A549 (cell line): ENCODE measurements around the gene NELFA. TPM values are rescaled to one million over a fixed set of nuclear protein-coding genes. Genes with fewer than 3 reads are reported as not detected.

Source experiments
- ATAC-seq, 2 experiments: fragments of 200-7000 bp in 1 of 2; fragments of >200 bp in 1 of 2; cut with Nextera tagmentation in 1 of 2; cut with Tn5 transposase in 1 of 2; 3 replicates each; pipeline versions ENCODE4 v1.8.0 to v1.9.1; 2018 to 2020; ENCODE audit warnings: mild to moderate bottlenecking in 1 of 2, moderate library complexity in 1 of 2
- CTCF ChIA-PET: fragments of 300-600 bp; sonication (Branson Sonifier 250); formaldehyde crosslinking; extraction: SDS; loops from one replicate; lab custom pipeline; 2021; ENCODE audit warnings: antibody characterized with exemption, inconsistent platforms; lab: Yijun Ruan, JAX
- POLR2A ChIA-PET: fragments of 350-600 bp; formaldehyde crosslinking; extraction: SDS; loops from one replicate; lab custom pipeline; 2021; ENCODE audit warnings: antibody characterized with exemption, inconsistent platforms; lab: Yijun Ruan, JAX
- DNase-seq, 2 experiments: peaks; one replicate each; pipeline versions ENCODE4 v3.0.0 to v3.0.0-alpha.2; 2011 to 2016; ENCODE audit warnings: low read depth in 1 of 2, low spot score in 1 of 2
- FAIRE-seq: peaks from 2 replicates; lab custom pipeline; 2011; peaks lifted over from hg19 to GRCh38; lab: Jason Lieb, UNC
- H3K27ac ChIP-seq, 2 experiments: fragments of >200 bp; sonication (Bioruptor Twin); formaldehyde crosslinking; 3 replicates each; pipeline ENCODE4 v1.5.1; 2016 to 2017
- H3K4me1 ChIP-seq: fragments of >200 bp; sonication (Bioruptor Twin); formaldehyde crosslinking; 3 replicates; pipeline ENCODE4 v1.6.1; 2016
- H3K4me2 ChIP-seq: fragments of >200 bp; sonication (Bioruptor Twin); formaldehyde crosslinking; 3 replicates; pipeline ENCODE4 v1.6.1; 2016
- H3K4me3 ChIP-seq: fragments of >200 bp; sonication (Bioruptor Twin); formaldehyde crosslinking; 3 replicates; pipeline ENCODE4 v1.5.1; 2016
- H3K9me3 ChIP-seq: fragments of >200 bp; sonication (Bioruptor Twin); formaldehyde crosslinking; 3 replicates; pipeline ENCODE4 v1.6.1; 2016
- CBX8 ChIP-seq: fragments of 200-600 bp; sonication (generic); IDR thresholded peaks from 2 replicates; pipeline ENCODE4 v1.6.1; 2016
- CEBPB ChIP-seq, 2 experiments: fragments of >200 bp in 1 of 2; sonication (Bioruptor Twin) in 1 of 2; formaldehyde crosslinking in 1 of 2; IDR thresholded peaks; 2 replicates each; pipeline ENCODE4 v1.6.1; 2012 to 2016
- EP300 ChIP-seq, 2 experiments: fragments of >200 bp; sonication (Bioruptor Twin); formaldehyde crosslinking; IDR thresholded peaks; 2 replicates in 1 of 2; 3 replicates in 1 of 2; pipeline ENCODE4 v1.6.1; 2016 to 2017
- FOSB ChIP-seq: fragments of 250-450 bp; sonication (Bioruptor Pico); IDR thresholded peaks from 2 replicates; pipeline ENCODE4 v1.5.0; 2020; ENCODE audit warnings: mild to moderate bottlenecking, moderate library complexity
- FOXS1 ChIP-seq: fragments of 250-450 bp; sonication (Bioruptor Pico); IDR thresholded peaks from 2 replicates; pipeline ENCODE4 v1.5.0; 2020; ENCODE audit warnings: mild to moderate bottlenecking, moderate library complexity
- GATA3 ChIP-seq: IDR thresholded peaks from 2 replicates; pipeline ENCODE4 v1.6.1; 2012; ENCODE audit warnings: borderline replicate concordance
- HEYL ChIP-seq: fragments of 250-450 bp; sonication (Bioruptor Pico); IDR thresholded peaks from 2 replicates; pipeline ENCODE4 v1.8.0; 2021; ENCODE audit warnings: mild to moderate bottlenecking, moderate library complexity
- JUNB ChIP-seq: fragments of >200 bp; sonication (Bioruptor Twin); formaldehyde crosslinking; IDR thresholded peaks from 2 replicates; pipeline ENCODE4 v1.6.1; 2016
- KDM1A ChIP-seq: fragments of 200-600 bp; sonication (generic); IDR thresholded peaks from 2 replicates; pipeline ENCODE4 v1.6.1; 2016; ENCODE audit warnings: low read depth, mild to moderate bottlenecking
- MAFK ChIP-seq: fragments of 450-650 bp; IDR thresholded peaks from 2 replicates; pipeline ENCODE4 v1.6.1; 2014; ENCODE audit not compliant: partially characterized antibody
- MYC ChIP-seq: IDR thresholded peaks from 2 replicates; pipeline ENCODE4 v1.6.1; 2012; ENCODE audit warnings: mild to moderate bottlenecking, inconsistent platforms, low read length, improper control_type of control experiment, borderline replicate concordance
- NPAS2 ChIP-seq: fragments of 250-450 bp; sonication (Bioruptor Pico); IDR thresholded peaks from 2 replicates; pipeline ENCODE4 v1.8.0; 2022; ENCODE audit warnings: mild to moderate bottlenecking, moderate library complexity, borderline replicate concordance
- POLR2AphosphoS2 ChIP-seq: conservative IDR thresholded peaks from 2 replicates; pipeline ENCODE4 v1.6.1; 2012; ENCODE audit warnings: low read length, improper control_type of control experiment, inconsistent platforms
- RAD21 ChIP-seq, 2 experiments: fragments of >200 bp in 1 of 2; sonication (Bioruptor Twin) in 1 of 2; formaldehyde crosslinking in 1 of 2; IDR thresholded peaks in 1 of 2; conservative IDR thresholded peaks in 1 of 2; 2 replicates in 1 of 2; 3 replicates in 1 of 2; pipeline ENCODE4 v1.6.1; 2012 to 2018; ENCODE audit warnings: inconsistent platforms in 1 of 2
- RARB ChIP-seq: fragments of 250-450 bp; sonication (Bioruptor Pico); IDR thresholded peaks from 2 replicates; pipeline ENCODE4 v1.8.0; 2021; ENCODE audit warnings: mild to moderate bottlenecking, moderate library complexity
- RCOR1 ChIP-seq: fragments of 150-350 bp; IDR thresholded peaks from 2 replicates; pipeline ENCODE4 v1.6.1; 2014; ENCODE audit warnings: antibody characterized with exemption, low read length, low read depth
- TFCP2L1 ChIP-seq: fragments of 250-450 bp; sonication (Bioruptor Pico); IDR thresholded peaks from 2 replicates; pipeline ENCODE4 v1.5.0; 2021; ENCODE audit warnings: mild to moderate bottlenecking
- ZC3H11A ChIP-seq: fragments of 450-650 bp; IDR thresholded peaks from 2 replicates; pipeline ENCODE4 v1.6.1; 2014; ENCODE audit warnings: antibody characterized with exemption, mild to moderate bottlenecking
- ZFP36 ChIP-seq: fragments of 450-650 bp; IDR thresholded peaks from 2 replicates; pipeline ENCODE4 v1.6.1; 2014; ENCODE audit warnings: borderline replicate concordance; ENCODE audit not compliant: partially characterized antibody
- whole genome bisulfite sequencing: methylation state at CpG from one replicate; pipeline ENCODE4 v1.1.6; 2017; ENCODE audit errors: missing lambda C conversion rate; 5-methylcytosine and 5-hydroxymethylcytosine counted together
- polyA plus RNA-seq, 4 experiments: library from polyadenylated mRNA; depleted of rRNA in 3 of 4; stranded (reverse); fragments of >200 nt; fragmentation: RNase III in 1 of 4; extraction: RNeasy Plus Mini Kit Qiagen cat#74134 plus additional on column Dnase treatment in 1 of 4; gene quantifications; 2 replicates in 3 of 4; 3 replicates in 1 of 4; pipeline ENCODE4 v1.2.3, GENCODE V29; 2011 to 2017
- TF ChIP-seq, protein P1 (sequence below): fragments of 200-600 bp; sonication (generic); IDR thresholded peaks from 2 replicates; pipeline ENCODE4 v1.6.1; 2016; ENCODE audit warnings: antibody characterized with exemption, mild to moderate bottlenecking, moderate library complexity
- TF ChIP-seq, protein P2 (sequence below): fragments of 150-350 bp; IDR thresholded peaks from 2 replicates; pipeline ENCODE4 v1.6.1; 2014; ENCODE audit warnings: low read depth, mild to moderate bottlenecking, low read length
- TF ChIP-seq, protein P3 (sequence below): fragments of 250-450 bp; sonication (Bioruptor Pico); IDR thresholded peaks from 2 replicates; pipeline ENCODE4 v1.5.0; 2021; ENCODE audit warnings: mild to moderate bottlenecking, moderate library complexity, borderline replicate concordance
- TF ChIP-seq, protein P4 (sequence below): fragments of >200 bp; sonication (Bioruptor Twin); formaldehyde crosslinking; IDR thresholded peaks from 3 replicates; pipeline ENCODE4 v1.5.1; 2016
- TF ChIP-seq, protein P5 (sequence below): IDR thresholded peaks from 2 replicates; pipeline ENCODE4 v1.6.1; 2012; ENCODE audit warnings: low read depth, borderline replicate concordance

The NELFA gene
- polyA plus RNA-seq, 2 of the 4 experiments (the other 2 are of a cell fraction), result 11.1 to 18.3 TPM

DNA sequence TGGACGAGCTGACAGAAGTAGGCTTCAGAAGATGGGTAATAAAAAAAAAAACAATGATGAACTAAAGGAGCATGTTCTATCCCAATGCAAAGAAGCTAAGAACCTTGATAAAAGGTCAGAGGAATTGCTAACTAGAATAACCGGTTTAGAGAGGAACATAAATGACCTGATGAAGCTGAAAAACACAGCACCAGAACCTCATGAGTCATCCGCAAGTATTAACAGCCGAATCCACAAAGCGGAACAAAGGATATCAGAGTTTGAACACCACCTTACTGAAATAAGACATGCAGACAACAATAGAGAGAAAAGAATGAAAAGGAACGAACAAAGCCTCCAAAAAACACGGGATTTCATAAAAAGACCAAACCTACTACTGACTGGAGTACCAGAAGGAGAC lies 10.5 kb downstream of the NELFA start:
- H3K9me3 ChIP-seq, result peaks cover 8% of the 10 kb centered on the region; the same call in 2 of the 3 replicates
- TF ChIP-seq ZC3H11A (no peak), RARB (CRISPR knock-in tag) (no peak), KDM1A (no peak), EP300 (IDR thresholded peaks at IDR 0.05) (no peak), JUNB (no peak), ZFP36 (no peak), NPAS2 (CRISPR knock-in tag) (no peak), MAFK (no peak), RCOR1 (no peak), HEYL (CRISPR knock-in tag) (no peak)
- TF ChIP-seq, protein P1, sequence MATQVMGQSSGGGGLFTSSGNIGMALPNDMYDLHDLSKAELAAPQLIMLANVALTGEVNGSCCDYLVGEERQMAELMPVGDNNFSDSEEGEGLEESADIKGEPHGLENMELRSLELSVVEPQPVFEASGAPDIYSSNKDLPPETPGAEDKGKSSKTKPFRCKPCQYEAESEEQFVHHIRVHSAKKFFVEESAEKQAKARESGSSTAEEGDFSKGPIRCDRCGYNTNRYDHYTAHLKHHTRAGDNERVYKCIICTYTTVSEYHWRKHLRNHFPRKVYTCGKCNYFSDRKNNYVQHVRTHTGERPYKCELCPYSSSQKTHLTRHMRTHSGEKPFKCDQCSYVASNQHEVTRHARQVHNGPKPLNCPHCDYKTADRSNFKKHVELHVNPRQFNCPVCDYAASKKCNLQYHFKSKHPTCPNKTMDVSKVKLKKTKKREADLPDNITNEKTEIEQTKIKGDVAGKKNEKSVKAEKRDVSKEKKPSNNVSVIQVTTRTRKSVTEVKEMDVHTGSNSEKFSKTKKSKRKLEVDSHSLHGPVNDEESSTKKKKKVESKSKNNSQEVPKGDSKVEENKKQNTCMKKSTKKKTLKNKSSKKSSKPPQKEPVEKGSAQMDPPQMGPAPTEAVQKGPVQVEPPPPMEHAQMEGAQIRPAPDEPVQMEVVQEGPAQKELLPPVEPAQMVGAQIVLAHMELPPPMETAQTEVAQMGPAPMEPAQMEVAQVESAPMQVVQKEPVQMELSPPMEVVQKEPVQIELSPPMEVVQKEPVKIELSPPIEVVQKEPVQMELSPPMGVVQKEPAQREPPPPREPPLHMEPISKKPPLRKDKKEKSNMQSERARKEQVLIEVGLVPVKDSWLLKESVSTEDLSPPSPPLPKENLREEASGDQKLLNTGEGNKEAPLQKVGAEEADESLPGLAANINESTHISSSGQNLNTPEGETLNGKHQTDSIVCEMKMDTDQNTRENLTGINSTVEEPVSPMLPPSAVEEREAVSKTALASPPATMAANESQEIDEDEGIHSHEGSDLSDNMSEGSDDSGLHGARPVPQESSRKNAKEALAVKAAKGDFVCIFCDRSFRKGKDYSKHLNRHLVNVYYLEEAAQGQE, result no peak
- TF ChIP-seq, protein P2, sequence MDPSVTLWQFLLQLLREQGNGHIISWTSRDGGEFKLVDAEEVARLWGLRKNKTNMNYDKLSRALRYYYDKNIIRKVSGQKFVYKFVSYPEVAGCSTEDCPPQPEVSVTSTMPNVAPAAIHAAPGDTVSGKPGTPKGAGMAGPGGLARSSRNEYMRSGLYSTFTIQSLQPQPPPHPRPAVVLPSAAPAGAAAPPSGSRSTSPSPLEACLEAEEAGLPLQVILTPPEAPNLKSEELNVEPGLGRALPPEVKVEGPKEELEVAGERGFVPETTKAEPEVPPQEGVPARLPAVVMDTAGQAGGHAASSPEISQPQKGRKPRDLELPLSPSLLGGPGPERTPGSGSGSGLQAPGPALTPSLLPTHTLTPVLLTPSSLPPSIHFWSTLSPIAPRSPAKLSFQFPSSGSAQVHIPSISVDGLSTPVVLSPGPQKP, result no peak
- DNase-seq (no peak), ATAC-seq (no peak), FAIRE-seq (no peak)
- H3K4me2 ChIP-seq, result no peak overlapping the region
- no peak overlapping the region for H3K27ac ChIP-seq
- no peak overlapping the region for H3K4me3 ChIP-seq
- CTCF ChIA-PET, result no interaction called here
- no peaks in the 10 kb centered on the region for H3K4me1 ChIP-seq
- POLR2A ChIA-PET, result no interaction called here
- 95% methylated on average over 7 of the region's 7 CpGs for WGBS

DNA sequence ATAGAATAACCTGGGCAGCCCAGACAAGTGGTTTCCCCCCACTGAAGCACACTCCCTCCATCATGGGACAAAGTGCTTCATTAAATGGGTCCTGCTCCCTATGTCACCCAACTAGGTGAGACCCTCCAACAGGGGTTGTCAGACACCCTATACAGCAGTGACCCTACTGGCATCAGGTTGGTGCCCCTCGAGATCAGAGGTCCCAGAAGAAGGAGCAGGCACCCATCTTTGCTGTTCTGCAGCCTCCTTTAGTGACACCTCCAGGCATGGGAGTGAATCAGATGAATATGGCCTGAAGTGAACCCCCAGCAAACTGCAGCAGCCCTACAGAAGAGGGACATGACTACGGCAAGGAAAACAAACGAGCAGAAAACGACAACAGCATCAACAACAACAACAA lies 11.1 kb downstream of the NELFA start:
- FAIRE-seq (no peak), DNase-seq (no peak), ATAC-seq (no peak)
- WGBS, result 95% methylated on average over 3 of the region's 4 CpGs
- Histone ChIP-seq H3K4me3 (no peak overlapping the region), H3K9me3 (peaks cover 8% of the 10 kb centered on the region; the same call in 2 of the 3 replicates), H3K27ac (no peak overlapping the region), H3K4me2 (no peak overlapping the region), H3K4me1 (no peaks in the 10 kb centered on the region)
- TF ChIP-seq FOSB (CRISPR knock-in tag) (no peak), MYC (no peak), JUNB (no peak), CBX8 (no peak), RAD21 (conservative IDR thresholded peaks at IDR 0.05 in 1 of 2, IDR thresholded peaks at IDR 0.05 in 1 of 2) (no peak), CEBPB (IDR thresholded peaks at IDR 0.05) (no peak), TFCP2L1 (CRISPR knock-in tag) (no peak), POLR2AphosphoS2 (no peak), GATA3 (no peak), FOXS1 (CRISPR knock-in tag) (no peak)
- TF ChIP-seq, protein P3, sequence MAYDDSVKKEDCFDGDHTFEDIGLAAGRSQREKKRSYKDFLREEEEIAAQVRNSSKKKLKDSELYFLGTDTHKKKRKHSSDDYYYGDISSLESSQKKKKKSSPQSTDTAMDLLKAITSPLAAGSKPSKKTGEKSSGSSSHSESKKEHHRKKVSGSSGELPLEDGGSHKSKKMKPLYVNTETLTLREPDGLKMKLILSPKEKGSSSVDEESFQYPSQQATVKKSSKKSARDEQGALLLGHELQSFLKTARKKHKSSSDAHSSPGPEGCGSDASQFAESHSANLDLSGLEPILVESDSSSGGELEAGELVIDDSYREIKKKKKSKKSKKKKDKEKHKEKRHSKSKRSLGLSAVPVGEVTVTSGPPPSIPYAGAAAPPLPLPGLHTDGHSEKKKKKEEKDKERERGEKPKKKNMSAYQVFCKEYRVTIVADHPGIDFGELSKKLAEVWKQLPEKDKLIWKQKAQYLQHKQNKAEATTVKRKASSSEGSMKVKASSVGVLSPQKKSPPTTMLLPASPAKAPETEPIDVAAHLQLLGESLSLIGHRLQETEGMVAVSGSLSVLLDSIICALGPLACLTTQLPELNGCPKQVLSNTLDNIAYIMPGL (CRISPR knock-in tag), result no peak
- TF ChIP-seq, protein P4, sequence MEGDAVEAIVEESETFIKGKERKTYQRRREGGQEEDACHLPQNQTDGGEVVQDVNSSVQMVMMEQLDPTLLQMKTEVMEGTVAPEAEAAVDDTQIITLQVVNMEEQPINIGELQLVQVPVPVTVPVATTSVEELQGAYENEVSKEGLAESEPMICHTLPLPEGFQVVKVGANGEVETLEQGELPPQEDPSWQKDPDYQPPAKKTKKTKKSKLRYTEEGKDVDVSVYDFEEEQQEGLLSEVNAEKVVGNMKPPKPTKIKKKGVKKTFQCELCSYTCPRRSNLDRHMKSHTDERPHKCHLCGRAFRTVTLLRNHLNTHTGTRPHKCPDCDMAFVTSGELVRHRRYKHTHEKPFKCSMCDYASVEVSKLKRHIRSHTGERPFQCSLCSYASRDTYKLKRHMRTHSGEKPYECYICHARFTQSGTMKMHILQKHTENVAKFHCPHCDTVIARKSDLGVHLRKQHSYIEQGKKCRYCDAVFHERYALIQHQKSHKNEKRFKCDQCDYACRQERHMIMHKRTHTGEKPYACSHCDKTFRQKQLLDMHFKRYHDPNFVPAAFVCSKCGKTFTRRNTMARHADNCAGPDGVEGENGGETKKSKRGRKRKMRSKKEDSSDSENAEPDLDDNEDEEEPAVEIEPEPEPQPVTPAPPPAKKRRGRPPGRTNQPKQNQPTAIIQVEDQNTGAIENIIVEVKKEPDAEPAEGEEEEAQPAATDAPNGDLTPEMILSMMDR, result no peak
- TF ChIP-seq, protein P5, sequence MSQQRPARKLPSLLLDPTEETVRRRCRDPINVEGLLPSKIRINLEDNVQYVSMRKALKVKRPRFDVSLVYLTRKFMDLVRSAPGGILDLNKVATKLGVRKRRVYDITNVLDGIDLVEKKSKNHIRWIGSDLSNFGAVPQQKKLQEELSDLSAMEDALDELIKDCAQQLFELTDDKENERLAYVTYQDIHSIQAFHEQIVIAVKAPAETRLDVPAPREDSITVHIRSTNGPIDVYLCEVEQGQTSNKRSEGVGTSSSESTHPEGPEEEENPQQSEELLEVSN, result no peak
- CTCF ChIA-PET, result no interaction called here
- POLR2A ChIA-PET, result no interaction called here
